ENCODE measurements around the gene TP53.
"Not testable (repeated sequence)": the region's sequence is repeated elsewhere in the genome, so short reads cannot be mapped to it uniquely, and the experiment has no call there.

TP53 gene

DNA sequence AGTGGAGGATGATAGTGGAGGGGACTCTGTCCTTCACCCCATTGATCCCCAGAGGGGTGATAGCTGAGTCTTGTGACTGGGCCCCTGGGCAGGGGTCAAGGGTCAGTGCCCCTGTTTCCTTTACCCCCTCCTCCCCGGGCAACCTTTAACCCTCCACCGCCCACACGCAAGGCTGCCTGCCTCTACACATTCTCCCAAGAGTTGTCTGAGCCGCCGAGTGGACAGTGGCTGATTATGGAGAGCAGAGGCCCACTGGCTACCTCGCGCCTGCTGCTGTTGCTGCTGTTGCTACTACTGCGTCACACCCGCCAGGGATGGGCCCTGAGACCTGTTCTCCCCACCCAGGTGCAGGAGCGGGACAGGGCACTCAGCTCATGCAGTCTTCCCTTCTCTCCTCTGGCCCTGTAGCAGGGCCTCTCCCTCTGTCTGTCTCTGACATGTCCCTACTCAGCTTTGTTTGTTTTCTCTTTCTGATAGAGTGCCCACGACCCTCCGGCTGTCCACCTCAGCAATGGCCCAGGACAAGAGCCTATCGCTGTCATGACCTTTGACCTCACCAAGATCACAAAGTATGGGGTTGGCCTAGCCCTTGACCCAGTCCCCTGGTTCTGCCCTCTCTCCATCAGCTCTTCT, 57.2 kb downstream of the TP53 start, which contains the start of gene SHBG:
Gene SHBG, plus strand, starts transcription at position 197 of the 633 bp plus-strand sequence. Its CDS starts 38 bp downstream, at position 235.
- DNase-seq = no peak

DNA sequence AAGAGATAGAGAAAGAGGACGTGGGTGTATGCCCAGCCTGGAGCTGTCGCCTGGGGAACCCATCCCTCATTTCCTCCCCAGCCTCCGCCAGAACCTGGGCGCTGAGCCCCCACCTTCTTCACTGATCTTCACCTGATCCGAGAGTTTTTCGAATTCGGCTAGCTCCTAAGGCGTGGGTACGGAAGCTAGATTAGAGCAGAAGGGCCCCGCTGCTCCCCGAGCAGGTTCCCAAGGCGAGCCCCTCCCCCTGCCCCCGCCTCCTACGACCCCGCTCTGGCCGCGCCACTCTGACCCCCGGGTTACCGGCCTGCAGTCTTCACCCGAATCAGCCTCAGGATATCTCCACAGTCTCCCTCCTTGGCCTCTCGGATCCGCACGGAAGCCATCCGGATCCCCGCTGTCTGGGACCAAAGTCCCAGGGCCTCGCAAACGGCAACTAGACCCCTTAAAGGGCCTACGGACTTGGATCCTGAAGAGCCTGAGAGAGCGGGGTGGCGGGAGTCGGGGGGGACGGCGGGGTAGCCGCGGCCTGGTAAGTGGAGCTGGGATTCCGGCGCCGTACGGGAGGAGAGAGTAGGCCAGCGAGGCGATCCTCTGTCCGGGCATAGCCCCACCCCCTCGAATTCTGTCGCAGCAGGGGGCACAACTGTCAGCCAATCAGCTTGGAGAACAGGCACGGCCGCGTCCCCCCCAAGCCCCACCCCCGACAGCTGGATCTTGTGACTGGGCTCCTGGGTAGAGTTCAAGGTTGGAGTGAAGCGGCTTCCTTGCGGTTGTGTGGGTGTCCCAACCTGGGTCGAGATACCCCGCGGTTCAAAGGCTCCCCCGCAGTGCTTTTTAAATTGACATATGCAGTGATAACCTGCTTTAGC, 59.8 kb downstream of the TP53 start, which contains the start of gene SAT2:
Gene SAT2, minus strand, starts transcription at position 572 of the 872 bp plus-strand sequence. Its CDS starts 186 bp downstream, at position 386.
- peak; percentile 93 for DNase-seq

DNA sequence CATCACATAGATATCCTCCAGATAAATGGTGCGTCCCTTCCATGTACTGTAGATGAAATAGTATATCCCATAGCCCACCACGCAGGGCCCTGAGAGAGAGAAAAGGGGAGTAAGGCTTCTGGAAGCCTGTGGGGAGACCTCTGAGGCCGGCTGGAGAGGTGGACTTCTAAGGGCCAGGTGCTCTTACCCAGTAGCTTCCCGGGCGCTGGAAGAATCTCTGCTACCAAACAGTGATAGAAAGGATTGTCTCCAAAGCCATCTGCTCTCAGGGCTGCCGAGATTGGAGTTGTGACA, 60.4 kb downstream of the TP53 start:
- no peak for DNase-seq

DNA sequence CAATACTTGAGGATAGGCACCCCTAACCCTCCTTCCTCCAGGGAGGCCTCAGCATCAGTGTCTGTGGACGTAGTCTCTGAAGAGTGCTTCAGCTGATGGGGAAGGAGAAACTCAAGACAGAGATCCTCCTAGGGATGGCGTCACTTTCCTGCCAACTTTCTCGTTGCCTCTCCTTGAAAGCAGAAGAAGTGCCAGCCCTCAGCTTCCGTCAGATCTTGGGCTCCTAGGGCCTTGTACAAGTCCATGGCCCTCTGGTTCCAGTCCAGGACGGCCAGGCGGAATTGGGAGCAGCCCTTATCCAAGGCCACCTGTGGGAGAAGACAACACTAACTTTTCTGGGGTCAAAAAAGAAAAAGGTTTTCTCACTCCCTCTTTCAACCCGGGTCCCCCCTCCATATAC, 61.0 kb downstream of the TP53 start:
- no peak for DNase-seq

DNA sequence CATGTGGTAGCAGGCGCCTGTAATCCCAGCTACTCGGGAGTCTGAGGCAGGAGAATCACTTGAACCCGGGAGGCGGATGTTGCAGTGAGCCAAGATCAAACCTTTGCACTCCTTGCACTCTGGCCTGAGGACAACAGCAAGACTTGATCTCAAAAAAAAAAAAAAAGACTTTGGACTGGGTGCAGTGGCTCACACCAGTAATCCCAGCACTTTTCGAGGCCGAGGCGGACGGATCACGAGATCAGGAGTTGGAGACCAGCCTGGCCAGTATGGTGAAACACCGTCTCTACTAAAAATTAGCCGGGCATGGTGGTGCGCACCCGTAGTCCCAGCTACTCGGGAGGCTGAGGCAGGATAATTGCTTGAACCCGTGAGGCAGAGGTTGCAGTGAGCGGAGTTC, 61.5 kb downstream of the TP53 start:
- DNase-seq = not testable (repeated sequence)

DNA sequence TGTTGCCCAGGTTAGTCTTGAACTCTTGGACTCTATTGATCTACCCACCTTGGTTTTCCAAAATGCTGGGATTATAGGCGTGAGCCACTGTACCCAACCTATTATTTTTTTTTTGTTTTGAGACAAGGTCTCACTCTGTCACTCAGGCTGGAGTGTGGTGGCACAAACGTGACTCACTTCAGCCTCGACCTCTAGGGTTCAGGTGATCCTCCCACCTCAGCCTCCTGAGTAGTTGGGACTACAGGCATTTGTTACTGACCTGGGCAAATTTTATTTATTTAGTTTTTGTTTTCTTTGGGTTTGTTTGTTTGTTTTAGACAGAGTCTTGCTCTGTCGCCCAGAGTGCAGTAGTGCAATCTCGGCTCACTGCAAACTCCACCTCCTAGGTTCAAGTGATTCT, 63.6 kb downstream of the TP53 start:
- DNase-seq = no peak

DNA sequence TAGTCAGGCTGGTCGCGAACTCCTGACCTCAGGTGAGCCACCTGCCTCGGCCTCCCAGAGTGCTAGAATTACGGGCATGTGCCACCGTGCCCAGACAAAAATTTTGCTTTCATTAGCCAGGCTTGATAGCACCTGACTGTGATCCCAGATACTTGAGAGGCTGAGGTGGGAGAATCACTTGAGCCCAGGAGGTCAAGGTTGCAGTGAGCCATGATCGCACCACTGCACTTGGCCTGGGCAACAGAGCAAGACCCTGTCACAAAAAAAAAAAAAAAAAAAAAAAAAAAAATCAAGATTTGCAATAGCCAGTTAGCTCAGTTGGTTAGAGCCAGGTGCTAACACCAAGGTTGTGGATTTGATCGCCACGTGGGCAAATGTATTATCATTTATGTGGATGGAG, 66.5 kb downstream of the TP53 start:
- DNase-seq = no peak

DNA sequence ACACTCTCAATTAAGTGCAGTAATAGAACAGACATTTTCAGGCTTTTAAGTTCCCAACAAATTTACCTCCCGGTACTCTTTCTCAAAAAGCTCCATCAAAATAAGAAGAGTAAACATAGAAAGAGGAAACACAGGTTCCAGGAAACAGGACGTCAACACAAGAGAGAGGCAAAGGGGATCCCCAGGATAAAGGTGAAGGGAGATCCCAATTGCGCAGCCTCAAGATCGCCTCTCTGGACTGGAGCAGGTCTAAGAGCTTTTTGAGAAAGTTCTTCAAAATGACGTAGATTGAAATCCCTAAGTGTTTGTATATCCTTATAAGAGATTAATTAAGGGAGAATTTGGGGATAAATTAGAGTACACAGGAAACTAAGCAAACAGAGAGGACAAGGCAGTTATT, 68.7 kb downstream of the TP53 start:
- no peak for DNase-seq
